Middle frontal gyrus (tissue), 1 donor: ENCODE measurements around the gene U2AF2.
A peak's percentile ranks its signal among the peaks of the same experiment; 100 is the strongest.

Experiments used
- DNase-seq: peaks from one replicate; pipeline ENCODE4 v3.0.0-alpha.2; 2015; ENCODE audit warnings: low spot score; ENCODE audit errors: extremely low spot score

Gene U2AF2

GRCh38 chr19:55654868-55655647 lies at the start of gene U2AF2:
U2AF2 (plus strand) TSS chr19:55655035; CDS start chr19:55655105, 70 bp downstream.
- peak; percentile 79 for DNase-seq

GRCh38 chr19:55605207-55605636 lies 49.6 kb upstream of the U2AF2 start:
- peak; percentile 91 for DNase-seq

- DNase-seq = no peak
Measured at GRCh38 chr19:55605637-55606470, 49.0 kb upstream of the U2AF2 start, which contains the start of gene ZNF865. ZNF865 (plus strand) TSS chr19:55605647; CDS start chr19:55613619, 7,972 bp downstream.

- no peak for DNase-seq
Measured at GRCh38 chr19:55606471-55606787, 48.4 kb upstream of the U2AF2 start.

- no peak for DNase-seq
Measured at GRCh38 chr19:55606817-55607216, 48.0 kb upstream of the U2AF2 start.

GRCh38 chr19:55609326-55609725 lies 45.5 kb upstream of the U2AF2 start:
- no peak for DNase-seq

- DNase-seq = no peak
Measured at GRCh38 chr19:55611300-55611982, 43.4 kb upstream of the U2AF2 start.

- no peak for DNase-seq
Measured at GRCh38 chr19:55611983-55612645, 42.7 kb upstream of the U2AF2 start.

- no peak for DNase-seq
Measured at GRCh38 chr19:55613396-55613795, 41.4 kb upstream of the U2AF2 start.

GRCh38 chr19:55613930-55614710 lies 40.7 kb upstream of the U2AF2 start:
- no peak for DNase-seq

GRCh38 chr19:55614711-55615542 lies 39.9 kb upstream of the U2AF2 start:
- no peak for DNase-seq

GRCh38 chr19:55615543-55616394 lies 39.1 kb upstream of the U2AF2 start:
- no peak for DNase-seq

GRCh38 chr19:55616395-55616875 lies 38.4 kb upstream of the U2AF2 start:
- no peak for DNase-seq

GRCh38 chr19:55617426-55617825 lies 37.4 kb upstream of the U2AF2 start:
- DNase-seq = no peak

GRCh38 chr19:55618426-55618825 lies 36.4 kb upstream of the U2AF2 start:
- no peak for DNase-seq

GRCh38 chr19:55619286-55619685 lies 35.5 kb upstream of the U2AF2 start:
- no peak for DNase-seq

GRCh38 chr19:55620410-55621204 lies 34.2 kb upstream of the U2AF2 start:
- no peak for DNase-seq

- no peak for DNase-seq
Measured at GRCh38 chr19:55621205-55621672, 33.6 kb upstream of the U2AF2 start.
